RPMI8226 (cell line): ENCODE results near the gene RABEP2.
A peak's percentile ranks its signal among the peaks of the same experiment; 100 is the strongest.
"Not testable (repeated sequence)": the region's sequence is repeated elsewhere in the genome, so short reads cannot be mapped to it uniquely, and the experiment has no call there.

Experiments used
- DNase-seq: peaks from one replicate; pipeline ENCODE4 v3.0.0-alpha.2; 2015

The RABEP2 gene

GRCh38 chr16:28924762-28925385, at the start of gene RABEP2:
Gene RABEP2, minus strand, starts transcription at chr16:28925238. Its CDS starts 75 bp downstream, at chr16:28925163.
- peak; percentile 99 for DNase-seq

GRCh38 chr16:28974437-28975157, 49.6 kb upstream of the RABEP2 start, which contains the start of gene SPNS1:
Gene SPNS1, plus strand, starts transcription at chr16:28974778. Its CDS starts 374 bp downstream, at chr16:28975152.
- peak; percentile 99 for DNase-seq

- peak; percentile 29 for DNase-seq
These were observed 49.0 kb upstream of the RABEP2 start for GRCh38 chr16:28974007-28974436.

DNA sequence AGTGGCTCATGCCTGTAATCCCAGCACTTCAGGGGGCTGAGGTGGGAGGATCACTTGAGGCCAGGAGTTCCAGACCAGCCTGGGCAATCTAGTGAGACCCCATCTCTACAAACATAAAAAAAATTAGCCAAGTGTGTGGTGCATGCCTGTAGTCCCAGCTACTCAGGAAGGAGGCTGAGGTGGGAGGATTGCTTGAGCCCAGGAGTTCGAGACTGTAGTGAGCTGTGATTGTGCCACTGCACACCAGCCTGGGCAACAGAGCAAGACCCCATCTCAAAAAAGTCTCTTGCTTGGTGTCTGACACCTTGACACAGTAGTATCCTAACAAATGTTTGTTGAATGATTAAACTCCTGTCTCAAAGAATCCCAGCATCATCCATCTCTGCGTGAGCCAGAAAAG, 44.7 kb upstream of the RABEP2 start:
- not testable (repeated sequence) for DNase-seq

- DNase-seq = no peak
These were observed 42.1 kb upstream of the RABEP2 start for GRCh38 chr16:28967156-28967555.

DNA sequence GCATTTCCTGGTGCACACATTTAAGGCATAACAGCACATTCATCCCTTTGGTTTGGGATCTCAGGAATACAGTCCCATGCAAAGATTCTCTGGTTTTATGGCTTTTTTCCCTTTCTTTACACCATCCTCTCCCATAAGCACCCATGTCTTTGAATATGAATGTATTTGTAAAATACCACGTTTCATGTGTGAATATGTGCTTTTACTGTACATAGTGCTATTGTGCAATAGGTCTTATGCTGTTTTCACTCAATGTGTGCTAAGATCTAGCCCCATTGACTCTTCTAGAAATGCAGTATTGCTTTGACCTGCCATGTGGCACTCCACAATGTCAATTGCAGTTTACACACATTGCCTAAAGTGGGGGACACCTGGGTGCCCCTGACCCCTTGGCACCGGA, 39.5 kb upstream of the RABEP2 start:
- no peak for DNase-seq

- no peak for DNase-seq
These were observed 39.0 kb upstream of the RABEP2 start for GRCh38 chr16:28964072-28964471.

- no peak for DNase-seq
These were observed 33.8 kb upstream of the RABEP2 start for GRCh38 chr16:28958836-28959235.

DNA sequence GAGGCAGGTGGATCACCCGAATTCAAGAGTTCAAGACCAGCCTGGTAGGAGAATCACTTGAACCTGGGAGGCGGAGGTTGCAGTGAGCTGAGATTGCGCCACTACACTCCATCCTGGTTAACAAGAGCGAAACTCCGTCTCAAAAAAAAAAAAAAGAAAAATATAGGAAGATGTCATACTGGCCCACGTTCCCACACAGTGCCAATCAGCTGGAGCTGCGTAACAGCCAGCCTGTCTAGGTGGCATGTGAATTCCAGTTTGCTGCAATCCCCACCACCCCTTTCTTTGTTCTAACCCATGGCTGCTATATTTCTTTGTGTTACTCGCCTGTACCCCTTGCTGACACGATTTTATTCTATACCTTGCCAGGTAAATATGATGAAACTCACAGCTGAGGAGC, 33.2 kb upstream of the RABEP2 start:
- DNase-seq = no peak

GRCh38 chr16:28951410-28951943, 26.4 kb upstream of the RABEP2 start:
- peak; percentile 56 for DNase-seq

GRCh38 chr16:28950648-28951409, 25.8 kb upstream of the RABEP2 start, which contains the start of gene NFATC2IP:
Gene NFATC2IP, plus strand, starts transcription at chr16:28950937. Its CDS starts 75 bp downstream, at chr16:28951012.
- peak; percentile 100 for DNase-seq

DNA sequence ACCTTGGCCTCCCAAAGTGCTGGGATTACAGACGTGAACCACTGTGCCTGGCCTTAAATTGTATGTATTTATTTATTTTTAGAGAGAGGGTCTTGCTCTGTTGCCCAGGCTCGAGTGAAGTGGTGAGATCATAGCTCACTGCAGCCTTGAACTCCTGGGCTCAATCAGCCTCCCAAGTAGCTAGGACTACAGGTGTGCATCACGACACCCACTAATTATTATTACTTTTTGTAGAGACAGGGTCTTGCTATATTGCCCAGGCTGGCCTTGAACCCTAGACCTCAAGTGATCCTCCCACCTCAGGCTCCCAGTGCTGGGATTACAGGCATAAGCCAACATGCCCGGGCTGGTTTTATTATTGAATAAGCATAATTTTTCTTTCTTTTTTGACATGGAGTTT, 21.6 kb upstream of the RABEP2 start:
- no peak for DNase-seq

DNA sequence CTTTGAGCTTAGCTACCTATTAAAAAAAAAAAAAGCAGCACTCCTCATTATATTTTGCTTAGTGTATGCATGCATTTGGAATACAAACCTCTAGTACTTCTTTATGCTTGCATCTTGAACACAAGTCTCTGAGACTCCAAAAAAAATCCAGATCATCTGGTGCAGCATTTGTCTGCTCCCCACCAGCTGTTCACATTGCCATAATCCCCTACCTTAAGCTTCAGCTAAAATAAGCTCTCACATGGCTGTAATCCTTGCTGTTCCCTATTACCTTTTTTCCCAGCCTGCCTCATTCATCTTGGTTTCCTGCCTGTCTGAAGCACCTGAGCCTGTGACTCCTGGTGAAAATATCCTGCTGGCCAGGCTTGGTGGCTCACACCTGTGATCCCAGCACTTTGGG, 18.2 kb upstream of the RABEP2 start:
- DNase-seq = no peak

DNA sequence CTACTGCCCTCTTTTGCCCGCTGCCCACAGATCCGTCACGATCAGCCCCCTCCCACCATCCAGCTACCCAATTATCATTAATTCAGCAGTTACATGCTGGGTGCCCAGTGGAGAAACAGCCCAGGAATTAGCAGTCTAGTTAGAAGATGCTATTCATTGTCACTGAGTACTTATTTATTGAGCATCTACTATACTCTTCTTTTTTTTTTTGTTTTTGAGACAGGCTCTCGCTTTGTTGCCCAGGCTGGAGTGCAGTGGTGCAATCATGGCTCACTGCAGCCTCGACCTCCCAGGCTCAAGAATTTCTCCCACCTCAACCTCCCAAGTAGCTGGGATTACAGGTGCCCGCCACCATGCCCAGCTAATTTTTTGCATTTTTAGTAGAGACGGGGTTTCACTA, 14.8 kb upstream of the RABEP2 start:
- not testable (repeated sequence) for DNase-seq

DNA sequence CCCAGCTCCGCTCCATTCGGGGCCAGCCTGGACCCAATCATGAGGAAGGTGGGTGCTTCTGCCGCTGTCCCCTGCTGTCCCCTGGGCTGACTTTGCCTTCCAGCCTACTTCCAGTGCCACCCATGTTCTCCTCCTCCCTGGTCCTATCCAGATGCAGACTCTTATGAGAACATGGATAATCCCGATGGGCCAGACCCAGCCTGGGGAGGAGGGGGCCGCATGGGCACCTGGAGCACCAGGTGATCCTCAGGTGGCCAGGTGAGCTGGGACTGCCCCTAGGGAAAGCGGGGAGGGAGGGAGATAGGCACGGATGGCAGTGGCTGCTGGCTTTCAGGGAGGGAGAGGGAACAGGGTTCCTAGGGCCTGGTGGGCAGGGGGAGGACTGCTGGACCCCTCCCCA, 13.7 kb upstream of the RABEP2 start:
- DNase-seq = no peak

DNA sequence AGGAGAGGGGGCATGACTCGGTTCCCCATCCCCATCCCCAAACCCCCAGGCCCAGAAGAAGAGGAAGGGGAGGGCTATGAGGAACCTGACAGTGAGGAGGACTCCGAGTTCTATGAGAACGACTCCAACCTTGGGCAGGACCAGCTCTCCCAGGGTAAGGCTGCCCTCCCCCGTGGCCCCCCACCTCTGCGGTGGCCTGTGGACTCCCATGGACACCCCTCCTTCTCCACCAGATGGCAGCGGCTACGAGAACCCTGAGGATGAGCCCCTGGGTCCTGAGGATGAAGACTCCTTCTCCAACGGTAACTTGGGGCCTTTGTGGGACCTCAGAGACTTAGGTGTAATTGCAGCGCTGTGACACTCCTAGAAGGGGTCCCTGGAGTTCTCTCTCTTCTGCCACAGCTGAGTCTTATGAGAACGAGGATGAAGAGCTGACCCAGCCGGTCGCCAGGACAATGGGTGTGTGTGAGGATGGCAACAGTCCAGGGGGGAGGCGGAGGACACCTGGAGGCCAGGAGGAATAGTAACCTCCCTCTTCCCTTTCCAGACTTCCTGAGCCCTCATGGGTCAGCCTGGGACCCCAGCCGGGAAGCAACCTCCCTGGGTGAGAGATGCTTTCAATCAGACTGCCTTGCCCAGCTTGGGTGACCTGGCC, 12.3 kb upstream of the RABEP2 start:
- no peak for DNase-seq

- DNase-seq = no peak
These were observed 11.7 kb upstream of the RABEP2 start for GRCh38 chr16:28936784-28937155.

DNA sequence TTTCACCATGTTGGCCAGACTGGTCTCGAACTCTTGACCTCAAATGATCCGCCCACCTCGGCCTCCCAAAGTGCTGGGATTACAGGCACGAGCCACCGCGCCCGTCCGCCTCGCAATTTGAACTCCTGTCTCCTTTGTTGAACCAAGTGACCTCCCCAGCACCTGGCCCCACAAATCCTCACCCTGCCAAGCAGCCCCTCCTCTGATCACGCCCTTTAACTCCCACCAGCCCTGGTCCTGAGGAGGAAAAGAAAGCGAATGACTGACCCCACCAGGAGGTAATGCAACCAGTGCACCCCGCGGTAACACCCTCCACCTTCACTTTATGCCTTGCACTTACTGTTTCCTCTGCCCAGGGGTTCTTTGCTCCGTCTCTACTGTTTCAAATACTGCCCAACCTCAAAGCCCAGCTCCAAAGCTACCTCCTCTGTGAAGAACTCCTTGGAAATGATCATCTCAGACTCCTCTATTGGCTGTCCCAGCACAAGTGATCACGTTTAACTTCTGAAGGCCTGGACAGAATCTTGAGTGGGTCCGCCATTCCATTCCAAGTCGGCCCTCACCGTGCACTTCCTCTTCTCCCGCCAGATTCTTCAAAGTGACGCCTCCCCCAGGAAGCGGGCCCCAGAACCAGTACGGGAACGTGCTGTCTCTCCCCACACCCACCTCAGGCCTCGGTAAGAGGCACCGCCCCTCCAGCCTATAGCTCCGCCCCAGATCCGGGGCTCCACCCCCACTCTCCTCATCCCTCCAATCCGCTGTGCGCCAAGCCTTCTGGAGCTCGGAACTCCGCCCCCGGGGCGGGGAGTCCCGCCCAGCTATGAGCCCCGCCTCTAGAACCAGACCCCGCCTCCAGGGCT, 11.1 kb upstream of the RABEP2 start:
- peak; percentile 80 for DNase-seq

DNA sequence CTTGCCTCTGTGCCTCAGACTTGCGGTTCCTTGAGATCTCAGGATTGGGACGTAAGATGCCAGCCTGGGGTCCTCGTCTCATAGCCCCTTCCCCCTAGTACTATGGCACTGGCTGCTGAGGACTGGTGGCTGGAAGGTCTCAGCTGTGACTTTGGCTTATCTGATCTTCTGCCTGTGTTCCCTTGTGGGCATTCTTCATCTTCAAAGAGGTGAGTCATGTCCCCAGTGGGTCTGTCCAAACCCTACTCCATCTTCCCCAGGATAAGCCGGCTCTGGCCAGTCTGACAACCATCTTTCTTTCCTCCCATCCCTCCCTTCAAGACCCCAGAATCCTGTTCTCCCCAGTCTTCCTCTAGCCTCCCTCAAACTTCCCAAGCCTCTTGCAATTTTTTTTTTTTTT, 10.3 kb upstream of the RABEP2 start:
- no peak for DNase-seq

DNA sequence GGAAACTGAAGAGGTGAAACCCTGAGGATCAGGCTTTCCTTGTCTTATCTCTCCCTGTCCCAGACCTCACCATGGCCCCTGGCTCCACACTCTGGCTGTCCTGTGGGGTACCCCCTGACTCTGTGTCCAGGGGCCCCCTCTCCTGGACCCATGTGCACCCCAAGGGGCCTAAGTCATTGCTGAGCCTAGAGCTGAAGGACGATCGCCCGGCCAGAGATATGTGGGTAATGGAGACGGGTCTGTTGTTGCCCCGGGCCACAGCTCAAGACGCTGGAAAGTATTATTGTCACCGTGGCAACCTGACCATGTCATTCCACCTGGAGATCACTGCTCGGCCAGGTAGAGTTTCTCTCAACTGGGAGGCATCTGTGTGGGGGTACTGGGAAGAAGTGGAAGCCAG, 8.1 kb upstream of the RABEP2 start:
- DNase-seq = no peak

DNA sequence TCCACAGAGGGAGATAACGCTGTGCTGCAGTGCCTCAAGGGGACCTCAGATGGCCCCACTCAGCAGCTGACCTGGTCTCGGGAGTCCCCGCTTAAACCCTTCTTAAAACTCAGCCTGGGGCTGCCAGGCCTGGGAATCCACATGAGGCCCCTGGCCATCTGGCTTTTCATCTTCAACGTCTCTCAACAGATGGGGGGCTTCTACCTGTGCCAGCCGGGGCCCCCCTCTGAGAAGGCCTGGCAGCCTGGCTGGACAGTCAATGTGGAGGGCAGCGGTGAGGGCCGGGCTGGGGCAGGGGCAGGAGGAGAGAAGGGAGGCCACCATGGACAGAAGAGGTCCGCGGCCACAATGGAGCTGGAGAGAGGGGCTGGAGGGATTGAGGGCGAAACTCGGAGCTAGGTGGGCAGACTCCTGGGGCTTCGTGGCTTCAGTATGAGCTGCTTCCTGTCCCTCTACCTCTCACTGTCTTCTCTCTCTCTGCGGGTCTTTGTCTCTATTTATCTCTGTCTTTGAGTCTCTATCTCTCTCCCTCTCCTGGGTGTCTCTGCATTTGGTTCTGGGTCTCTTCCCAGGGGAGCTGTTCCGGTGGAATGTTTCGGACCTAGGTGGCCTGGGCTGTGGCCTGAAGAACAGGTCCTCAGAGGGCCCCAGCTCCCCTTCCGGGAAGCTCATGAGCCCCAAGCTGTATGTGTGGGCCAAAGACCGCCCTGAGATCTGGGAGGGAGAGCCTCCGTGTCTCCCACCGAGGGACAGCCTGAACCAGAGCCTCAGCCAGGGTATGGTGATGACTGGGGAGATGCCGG, 7.5 kb upstream of the RABEP2 start:
- DNase-seq = no peak
